Measurements from ENCODE around the gene PTPRO.
"Not testable (repeated sequence)": the region's sequence is repeated elsewhere in the genome, so short reads cannot be mapped to it uniquely, and the experiment has no call there.

The PTPRO gene

DNA sequence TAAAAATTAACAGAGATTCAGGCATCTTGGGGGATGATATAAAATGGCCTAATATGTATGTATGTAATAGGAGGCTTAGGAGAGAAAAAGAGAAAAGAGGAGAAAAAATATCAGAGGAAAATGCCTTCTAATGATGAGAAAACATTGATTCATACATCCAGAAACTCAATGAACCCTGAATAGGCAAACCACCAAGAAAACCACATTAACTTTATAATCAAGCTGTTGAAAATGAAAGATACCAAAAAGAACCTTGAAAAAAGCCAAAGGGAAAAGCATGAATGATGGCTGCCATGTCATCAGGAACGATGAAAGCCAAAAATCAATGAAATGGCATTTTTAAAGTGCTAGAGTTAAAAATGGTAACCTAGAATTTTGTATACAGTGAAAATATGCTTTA is 286.6 kb downstream of the PTPRO start:
- no peak for DNase-seq

DNA sequence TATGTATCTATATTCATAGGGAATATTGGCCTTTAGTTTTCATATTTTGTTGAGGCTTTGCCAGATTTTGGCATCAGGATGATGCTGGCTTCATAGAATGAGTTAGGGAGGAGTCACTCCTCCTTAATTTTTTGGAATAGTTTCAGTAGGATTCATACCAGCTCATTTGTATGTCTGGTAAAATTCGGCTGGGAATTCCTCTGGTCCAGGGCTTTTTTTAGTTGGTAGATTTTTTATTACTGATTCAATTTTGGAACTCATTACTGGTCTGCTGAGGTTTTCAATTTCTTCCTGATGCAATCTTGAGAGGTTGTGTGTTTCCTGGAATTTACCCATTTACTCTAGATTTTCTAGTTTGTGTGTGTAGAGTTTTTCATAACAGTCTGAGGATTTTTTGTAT is 291.7 kb downstream of the PTPRO start:
- DNase-seq, result no peak

DNA sequence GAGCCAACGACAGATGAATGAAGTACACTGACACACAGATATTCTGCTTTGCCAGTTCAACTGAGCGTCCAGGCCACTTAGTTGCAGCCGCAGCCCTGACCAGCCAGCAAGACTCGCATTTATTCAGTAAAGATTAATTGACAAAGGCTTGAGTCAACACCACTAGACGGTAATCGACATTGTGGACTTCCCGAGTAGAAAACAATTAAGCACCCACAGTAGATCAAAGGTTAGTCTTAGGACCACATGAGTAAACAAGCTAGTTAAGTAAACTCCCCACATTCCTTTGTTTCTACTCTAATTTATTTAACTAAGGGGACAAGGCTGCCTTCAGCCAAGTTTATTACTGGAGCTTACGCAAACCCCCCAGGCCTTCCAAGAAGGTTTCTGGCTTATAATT is 294.2 kb downstream of the PTPRO start:
- DNase-seq, result not testable (repeated sequence)

DNA sequence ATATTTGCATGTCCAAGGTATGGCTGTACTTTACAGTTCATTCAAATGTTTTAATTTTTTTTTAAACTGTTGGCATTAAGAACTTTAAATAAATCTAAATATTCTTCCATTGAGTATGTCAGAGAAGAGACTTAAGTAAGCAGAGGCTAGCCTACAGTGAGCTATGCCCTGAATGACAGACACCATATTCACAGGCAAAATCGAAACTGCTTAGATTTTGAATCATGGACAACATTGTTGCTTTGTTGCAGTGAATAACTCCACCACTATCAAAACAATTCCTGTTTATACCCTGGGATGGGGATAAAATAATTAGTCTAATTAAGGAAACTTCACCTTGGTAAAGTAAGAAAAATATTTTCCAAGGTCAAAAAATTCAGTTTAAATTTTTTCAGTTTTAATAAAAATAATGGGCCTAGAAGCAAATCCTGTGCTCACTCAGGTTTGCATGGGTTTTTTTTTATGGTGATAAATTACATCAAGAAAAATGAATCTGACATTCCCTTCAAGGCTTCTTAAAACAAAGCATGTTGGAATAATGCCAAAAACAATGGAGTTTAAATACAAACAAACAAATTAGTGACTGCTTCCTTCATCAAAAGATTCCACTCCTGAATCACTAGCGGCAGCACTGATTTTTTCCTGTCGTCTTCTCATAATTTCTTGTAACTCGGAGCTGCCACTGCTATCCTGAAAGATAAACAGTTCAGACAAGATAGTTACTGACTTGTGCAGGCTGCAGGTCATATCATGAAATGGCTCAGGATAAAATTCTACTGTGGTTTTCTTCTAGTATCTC is 298.6 kb downstream of the PTPRO start:
- DNase-seq, result no peak

DNA sequence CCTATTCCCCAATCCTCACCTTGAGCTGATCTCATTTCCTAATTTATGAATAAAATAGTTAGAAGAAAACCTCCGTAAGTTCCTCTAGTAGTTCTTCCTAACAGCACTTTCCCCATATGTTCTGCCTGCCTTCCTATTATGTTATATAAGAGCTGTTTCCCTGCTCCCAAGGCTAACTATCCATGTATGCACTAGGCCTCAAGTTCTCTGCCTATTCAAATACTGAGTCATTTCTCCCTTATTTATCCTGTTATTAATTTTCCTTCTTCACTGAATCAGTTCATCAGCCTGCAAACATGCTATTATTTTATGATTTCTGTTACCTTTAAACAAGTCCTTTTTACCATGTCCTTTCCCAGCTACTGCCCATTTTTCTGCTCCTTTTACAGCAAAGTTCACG is 302.8 kb downstream of the PTPRO start:
- no peak for DNase-seq

DNA sequence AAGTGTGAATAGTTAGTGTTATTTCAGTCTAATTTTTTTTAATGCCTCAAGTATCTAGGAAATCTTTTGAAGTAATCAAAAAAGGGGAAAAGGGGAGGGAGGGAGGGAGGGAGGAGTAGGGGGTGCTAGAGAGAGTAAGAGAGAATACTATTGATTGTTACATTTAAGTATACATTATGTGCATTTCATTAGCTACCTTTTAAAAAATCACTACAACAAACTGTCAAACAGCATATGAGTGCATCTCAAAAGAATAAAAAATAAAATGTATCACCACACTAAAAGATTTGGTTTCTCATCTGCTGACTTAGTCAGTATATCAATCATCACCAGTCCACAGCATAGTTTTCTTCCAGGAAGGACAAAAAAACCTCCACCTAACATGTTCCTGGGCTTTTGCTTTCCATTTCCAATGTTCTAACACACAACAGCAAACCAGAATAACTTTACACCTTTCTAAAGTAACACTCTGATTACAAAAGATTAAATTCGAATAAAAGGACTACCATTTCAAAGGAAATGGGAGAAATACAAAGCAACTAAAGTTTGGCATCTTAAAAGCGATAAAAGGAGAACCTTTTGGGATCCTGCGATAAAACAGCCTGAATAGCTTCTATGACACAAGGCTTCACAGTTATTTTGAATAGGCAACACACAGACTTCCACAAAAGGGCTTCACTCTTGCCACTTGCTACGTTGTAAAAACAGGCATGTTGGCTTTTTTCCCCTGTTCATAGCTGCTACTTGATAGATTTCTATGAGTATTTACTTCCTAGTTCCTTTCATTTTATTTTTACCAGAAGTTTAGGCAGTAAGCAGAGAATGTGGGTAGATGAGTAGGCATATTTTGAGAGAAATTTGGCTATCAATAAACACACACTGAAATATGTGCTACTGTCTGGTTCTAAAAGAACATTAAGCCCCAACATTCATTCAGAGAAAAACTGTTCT is 306.0 kb downstream of the PTPRO start:
- no peak for DNase-seq

DNA sequence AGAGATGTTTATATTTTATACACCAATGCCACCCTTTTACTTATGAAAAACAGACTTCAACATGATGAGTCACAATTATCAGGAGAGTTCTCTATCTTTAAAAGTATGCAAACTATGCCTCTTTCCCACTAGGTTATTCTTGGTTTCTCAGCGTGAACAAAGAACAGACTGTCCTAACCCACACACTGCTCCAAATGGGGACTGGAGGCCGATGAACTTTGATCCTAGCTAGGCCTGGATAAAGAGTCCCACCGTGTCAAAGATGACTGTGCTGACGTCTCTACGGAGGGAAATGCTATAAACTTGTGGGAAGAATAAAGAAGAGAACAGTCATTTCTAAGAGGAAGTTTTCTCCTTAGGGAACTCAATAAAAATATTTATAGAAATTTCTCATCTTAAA is 306.8 kb downstream of the PTPRO start:
- DNase-seq, result no peak

DNA sequence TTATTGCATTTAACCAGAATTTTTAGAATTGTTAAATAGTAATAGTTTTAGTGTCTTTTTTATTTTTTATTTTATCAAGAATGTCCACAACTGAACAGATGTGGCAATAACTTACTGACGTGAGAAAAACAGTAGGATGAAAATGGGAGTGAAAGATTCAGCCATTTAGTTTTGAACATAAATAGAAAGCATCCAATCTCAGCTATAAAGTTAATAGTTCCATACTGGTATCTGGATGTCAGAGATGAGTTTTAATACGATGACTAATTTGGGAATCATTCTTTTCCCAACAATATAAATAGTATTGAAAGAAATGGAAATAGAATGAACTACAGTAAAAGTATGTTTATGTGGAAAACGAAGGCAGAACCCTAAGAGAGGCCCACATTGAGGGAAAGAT is 307.5 kb downstream of the PTPRO start:
- no peak for DNase-seq

DNA sequence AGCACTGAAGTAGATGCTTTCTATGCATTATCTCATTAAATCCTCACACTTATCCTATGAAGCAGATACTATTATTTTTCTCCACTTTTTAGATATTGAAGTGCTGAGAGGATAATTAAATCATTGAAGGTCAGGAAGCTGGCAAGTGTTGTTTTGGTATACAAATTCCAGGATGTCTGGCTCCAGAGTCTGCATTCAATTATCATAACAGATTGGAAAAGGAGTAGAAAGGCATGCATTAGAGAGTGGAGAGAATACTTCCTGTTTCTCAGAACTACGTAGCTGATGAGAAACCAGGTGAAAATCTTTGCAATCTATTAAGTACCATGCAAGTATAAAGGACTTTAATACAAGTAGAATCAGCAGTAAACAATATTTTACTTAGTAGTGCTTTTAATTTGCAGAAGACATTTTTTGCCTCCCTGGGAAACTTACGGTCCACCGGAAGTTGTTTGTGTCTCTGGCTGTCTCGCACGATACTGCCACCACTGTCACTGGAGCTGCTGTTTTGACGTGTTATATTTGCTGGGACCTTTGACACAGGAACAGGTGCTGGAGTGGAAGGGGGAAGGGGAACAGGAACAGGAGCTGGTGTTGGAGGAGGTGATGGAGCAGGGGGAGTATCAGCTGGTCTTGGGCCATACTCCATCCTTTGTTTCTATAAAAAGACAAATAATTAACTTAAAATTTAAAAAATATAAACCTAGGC is 308.9 kb downstream of the PTPRO start:
- DNase-seq, result no peak

DNA sequence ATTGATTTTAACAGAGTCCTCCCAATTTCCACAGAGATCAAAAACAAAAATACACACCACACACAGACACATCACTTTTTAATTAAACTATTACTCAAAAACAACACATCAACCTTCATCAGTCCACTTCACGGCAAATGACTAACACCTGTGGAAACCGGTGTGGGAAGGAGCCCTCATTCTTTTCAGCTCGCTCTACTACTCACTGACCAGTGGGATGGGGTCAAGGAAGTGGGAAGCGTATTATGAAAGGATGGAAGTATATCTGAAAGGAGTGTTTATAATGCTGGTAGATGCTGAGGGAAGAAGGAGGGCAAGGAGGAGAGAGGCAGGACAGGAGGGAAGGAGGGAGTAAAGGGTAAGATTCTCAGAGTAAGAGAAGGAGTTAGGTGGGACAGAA is 310.4 kb downstream of the PTPRO start:
- no peak for DNase-seq

DNA sequence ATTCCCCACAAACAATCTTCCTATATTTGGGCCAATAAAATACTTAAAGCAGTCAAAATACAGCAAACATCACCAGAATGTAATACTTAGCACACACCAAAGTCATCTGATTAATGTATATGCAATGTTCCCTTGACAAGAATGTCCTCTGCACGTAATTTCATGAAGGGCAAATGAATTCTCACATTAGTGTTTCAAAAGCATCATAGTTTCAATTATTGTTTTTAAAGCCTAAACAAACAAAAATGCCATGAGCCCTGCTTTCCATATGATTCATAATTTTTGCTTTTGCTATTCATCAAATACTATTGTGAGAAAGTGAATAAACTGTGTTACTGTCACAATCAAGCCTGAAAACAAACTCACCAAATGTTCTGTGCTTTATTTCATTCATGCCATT is 310.9 kb downstream of the PTPRO start:
- no peak for DNase-seq

DNA sequence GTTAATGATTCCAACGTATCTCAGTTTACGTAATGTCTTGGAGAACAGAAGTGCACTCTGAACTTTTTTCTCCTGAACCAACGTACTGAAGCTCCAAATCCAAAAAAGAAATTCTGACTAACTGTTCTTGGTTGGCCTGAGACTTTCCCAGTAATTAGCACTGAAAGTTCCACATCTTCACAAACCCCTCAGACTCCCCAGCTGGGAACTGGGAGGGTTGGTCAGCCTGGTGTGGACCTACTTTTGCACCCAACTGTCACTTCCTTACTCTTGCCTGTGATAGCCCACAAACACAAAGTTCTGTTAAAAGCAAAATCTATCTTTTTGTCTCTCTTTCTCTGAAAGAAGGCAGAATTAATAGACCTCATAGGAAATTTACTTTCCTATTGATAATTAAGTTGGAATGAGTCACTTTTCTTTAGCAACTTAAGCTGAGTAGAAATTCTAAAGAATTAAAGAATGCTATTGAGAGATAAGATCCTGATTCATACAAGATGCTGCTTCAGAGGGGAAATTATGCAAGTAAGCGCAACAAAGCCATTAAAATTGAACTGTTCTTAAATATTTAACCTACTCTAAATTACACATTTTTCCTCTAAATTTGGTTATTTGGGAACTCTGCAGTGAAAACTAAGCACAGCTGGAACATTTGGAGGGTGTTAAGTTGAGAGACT is 311.8 kb downstream of the PTPRO start:
- DNase-seq, result no peak

DNA sequence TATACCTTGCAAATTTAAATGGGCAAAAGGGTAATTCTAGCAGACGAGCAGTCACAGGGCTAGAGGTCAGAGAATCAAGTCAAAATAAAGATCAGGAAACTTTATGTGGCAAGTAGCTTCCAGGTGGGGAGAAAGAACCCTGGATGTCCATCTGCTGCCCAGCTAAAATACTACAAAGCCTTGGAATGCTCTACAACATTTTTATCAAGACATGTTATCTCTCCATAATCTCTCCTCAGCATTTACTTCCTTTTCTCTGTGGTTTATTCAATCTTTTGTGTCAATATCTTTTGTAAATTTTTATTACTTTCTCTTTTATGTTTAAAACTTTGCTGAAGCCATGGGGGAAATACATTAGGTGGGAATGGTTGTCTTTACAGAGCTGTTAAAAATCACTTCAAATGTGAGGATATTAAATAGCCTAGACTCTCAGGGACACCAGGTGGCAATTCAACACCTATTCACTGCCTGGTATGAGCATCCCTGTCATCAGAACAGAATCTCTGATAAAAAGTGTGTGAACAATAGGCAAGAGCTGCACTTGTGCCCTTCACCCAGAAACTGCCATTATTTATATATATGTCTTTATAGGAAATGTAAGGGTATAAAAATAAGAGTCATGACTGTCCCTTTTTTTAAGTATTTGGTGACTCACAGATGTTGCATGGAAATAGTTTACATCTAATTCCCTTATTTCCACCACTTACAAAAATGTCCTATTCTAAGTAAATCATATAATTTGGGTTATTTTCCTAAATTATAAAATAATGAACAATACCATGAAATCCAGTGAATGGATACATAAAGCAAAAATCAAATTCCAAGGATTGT is 314.0 kb downstream of the PTPRO start:
- no peak for DNase-seq

DNA sequence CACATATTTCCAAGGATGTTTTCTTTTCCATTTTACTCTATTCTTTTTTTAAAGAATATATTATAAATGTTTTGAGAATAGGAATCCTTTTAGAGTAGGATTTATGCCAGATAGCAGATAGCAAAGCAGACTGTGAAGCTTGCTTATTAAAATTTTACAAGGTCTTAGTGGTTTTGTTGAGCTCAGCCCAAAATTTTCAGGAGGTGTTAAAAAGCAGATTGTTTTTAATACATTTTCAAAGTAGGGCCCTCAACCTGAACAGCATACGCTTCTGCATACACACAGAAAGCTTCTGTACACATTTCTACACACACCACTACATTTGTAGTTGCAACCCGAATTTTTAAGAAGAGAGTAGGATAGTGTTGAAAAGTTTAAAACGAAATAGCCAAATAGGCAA is 315.9 kb downstream of the PTPRO start:
- no peak for DNase-seq

DNA sequence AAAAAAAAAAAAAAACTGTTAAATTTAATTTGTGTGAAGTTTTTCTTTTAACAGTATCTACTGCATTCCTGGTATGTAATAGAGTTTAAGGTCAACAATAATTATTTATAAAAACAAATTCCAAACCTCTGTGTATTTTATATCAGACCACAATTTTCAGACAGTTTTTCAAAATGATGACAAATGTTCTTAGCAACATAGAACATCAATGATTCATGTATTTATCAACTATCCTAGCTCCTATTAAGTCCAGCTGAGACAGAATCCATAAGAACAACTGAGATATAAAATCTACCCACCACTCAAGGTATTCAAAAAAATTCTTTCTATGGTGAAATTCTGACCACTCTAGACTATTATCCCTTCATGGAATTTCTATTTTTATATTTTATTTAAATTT is 322.4 kb downstream of the PTPRO start:
- no peak for DNase-seq

DNA sequence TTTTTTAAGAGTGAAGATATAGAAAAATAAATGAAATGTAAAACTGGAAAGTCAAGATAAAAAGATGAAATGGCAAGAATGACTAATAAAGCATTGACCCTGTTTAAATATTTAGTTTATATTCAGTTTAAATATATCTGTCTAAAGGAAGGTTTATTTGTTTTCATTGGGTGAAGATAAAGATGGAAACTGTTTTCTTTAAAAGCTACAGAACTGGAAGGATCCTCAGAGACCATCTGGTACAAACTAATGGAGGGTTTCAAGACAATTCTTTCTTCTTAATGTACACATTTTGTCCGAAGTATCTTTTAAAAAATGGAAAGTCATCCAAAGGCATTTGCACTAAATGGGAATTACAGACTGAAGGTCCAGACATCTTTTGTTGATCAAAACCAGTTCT is 324.3 kb downstream of the PTPRO start:
- no peak for DNase-seq
